Left kidney (tissue), 2 donors: ENCODE data around the gene ACTRT2. TPM values are rescaled to one million over a fixed set of nuclear protein-coding genes. Genes with fewer than 3 reads are reported as not detected.

Experiments used
- DNase-seq: peaks from one replicate; pipeline ENCODE4 v3.0.0-alpha.2; 2013
- polyA plus RNA-seq: library from polyadenylated mRNA; unstranded; fragments of 120-200 nt; gene quantifications from one replicate; pipeline ENCODE4 v1.2.1, GENCODE V29; 2013; ENCODE audit not compliant: insufficient read length

The ACTRT2 gene
- polyA plus RNA-seq, 1 donor = not detected

DNA sequence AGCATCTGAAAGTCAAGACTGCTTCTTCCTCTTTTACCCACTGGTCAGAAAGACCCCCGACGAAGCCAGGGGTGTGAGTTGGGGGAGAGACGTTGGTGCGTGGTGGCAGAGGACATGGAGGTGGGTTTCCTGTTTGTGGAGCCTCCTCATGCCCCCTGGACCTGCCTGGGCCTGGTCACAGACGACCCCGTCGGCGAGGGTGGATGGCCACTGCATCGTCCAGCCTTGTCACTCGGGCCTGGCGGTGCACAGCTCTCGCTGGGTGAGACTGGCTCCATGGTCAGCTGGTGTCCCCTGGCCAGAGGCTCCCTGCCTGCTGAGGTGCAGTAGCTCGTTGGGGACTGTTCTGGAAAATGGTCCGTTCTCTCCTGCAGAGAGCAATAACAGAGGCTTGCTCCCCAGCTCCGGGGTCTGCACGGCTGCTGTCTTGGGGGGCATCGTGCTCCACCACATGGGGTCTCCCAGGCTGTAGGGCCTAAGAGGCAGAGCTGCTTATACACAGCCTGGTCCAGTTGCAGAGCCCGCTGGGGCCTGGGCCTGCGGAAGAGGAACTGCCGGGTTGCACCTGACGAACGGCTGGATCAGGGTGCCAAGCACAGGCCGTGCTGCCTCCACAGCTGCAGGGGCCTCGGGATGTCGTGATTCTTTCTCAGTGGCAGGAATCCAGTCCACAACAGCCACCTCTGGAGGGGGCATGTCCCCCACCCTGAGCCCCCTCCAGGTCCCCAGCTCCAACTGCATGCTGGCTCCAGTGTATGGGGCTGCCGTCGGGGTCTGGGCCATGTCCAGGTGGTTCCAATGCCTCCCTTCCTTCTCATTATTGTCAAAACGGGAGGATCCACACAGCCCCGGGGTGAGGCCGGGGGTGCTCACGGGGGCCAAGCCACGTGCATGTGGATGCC is 18.0 kb upstream of the ACTRT2 start:
- DNase-seq = no peak

DNA sequence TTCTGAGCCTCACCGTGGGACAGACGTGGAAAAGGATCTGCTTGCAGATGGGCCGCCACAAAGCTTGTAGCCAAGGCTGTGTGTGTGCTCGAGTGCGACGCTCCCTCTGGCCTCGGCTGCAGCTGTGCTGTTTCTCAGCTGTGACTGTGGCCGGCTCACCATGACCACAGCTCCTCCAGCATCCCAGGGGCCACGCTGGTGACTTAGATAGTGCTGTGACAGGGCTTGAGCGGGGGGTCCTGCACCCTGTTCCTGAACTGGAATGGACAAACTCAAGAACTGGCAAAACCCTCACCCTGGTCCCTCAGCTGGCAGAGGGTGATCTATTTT is 17.4 kb upstream of the ACTRT2 start:
- DNase-seq = no peak

DNA sequence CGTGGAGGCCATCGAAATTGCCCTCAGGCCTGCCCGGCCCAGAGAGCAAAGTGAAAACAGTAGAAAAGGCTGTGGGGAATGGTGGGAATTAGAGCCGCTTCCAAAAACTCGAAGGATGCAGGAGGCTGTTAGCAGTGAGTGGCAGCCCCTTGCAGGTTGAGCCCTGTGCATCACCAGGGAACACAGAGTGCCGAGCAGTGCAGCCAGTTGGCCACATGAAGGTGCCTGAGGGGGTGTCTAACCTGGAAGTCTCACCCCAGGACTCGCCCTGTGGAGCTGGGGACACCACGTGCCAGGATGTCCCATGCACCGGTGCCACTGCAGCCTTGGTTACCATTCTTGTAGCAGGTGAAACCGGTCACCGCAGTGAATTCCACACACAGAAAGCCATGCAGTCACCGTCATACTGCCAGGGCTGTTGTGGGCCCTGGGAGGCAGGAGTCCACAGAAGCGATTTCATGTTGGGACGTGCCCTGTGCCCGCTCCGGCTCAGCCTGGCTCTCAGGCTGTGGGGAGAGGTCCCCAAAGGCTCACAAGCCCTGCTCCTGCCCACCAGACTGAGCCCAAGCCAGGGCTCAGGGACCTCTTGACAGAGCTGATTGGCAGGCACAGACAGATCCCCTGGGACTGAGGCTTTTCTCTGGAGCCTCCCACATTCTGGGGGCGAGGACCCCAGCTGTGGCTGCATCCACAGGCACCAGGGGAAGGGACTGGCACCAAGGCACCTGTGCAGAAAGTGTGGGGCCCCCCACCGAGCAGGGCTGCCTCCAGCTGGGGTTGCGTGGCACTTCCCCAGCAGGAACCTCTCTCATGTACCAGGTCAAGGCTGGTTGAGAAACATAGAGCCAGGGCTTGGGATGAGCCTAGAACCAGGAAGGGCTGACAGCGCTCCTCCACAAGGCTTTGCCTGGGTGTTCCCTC is 16.7 kb upstream of the ACTRT2 start:
- DNase-seq = no peak

DNA sequence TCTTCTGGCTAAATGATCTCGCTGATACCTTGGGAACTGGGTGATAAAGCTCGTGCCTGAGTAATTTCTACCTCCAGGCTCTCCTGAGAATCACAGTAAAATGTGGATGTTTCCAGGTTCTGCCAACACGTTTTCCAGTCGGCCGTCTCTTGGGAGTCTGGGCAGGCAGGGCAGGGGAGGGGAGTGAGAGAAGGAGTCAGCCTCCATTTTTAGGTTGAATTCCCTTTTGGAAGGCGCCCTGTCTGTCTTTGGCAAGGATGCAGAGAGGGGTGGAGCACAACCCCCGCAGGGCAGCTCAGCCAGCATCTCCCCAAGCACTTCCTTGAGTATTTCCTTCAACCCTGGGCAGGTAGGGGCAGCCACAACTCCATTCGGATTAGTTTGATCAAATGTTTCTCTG is 15.5 kb upstream of the ACTRT2 start:
- no peak for DNase-seq

DNA sequence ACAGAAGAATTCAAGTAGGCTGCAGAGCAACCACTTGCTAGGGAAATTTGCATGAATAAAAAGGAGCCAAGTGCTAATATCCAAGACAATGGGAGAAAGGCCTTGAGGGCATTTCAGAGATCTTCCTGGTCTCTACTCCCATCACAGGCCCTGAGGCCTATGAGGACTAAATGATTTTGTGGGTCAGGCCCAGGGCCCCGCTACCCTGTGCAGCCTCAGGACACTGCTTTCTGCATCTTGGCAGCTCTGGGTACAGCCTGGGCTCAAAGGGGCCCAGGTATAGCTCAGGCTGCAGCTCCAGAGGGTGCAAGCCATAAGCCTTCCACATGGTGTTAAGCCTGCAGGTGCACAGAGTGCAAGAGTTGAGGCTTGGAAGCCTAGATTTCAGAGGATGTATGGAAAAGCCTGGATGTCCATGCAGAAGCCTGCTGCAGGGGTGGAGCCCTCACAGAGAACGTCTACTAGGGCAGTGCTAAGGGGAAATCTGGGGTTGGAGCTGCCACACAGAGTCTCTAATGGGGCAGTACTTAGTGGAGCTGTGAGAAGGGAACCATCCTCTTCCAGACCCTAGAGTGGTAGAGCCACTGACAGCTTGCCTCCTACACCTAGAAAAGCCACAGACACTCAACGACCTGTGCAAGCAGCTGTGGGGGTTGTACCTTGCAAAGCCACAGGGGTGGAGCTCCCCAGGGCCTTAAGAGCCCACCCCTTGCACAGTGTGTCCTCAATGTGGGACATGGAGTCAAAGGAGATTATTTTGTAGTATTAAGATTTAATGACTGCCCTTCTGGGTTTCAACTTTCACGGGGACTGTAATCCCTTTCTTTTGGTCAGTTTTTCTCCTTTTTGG is 13.7 kb upstream of the ACTRT2 start:
- DNase-seq = no peak

DNA sequence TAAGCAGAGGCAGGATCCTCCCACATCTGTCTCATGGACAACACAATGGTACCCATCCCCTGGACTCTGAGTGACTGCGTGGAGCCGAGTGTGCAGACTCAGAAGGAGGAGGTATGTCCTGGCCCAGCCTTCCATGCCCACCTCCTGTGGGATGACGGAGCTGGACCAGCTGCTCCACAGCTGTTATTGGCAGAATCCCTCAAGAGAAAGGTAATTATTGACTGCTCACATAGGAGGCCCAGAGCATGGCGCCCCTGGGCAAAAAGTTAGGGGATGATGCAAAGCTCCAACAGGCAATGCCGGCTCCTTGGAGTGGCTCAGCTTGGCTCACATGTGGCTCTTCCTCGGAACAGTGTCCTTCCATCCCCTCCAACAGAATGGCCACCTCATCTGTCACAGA is 12.2 kb upstream of the ACTRT2 start:
- no peak for DNase-seq

DNA sequence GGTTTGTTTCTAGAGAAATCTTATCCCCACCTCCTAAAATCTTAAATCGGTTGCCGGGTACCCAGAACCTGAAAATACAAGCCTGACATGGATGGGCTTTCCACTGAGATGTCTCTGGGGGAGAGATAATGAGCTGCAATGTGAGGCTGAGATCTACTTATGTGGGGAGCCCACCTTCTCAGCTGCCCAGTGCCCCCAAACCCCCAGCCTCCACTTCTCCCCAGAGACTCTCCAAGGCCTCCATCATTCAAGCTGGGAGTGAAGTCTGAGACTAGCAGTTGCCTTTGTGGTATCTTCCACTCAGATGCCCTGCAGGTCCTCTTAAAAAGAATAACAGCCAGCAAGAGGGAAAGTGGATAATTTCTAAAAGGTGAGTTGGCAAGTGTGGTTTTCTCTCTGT is 11.7 kb upstream of the ACTRT2 start:
- DNase-seq = no peak

DNA sequence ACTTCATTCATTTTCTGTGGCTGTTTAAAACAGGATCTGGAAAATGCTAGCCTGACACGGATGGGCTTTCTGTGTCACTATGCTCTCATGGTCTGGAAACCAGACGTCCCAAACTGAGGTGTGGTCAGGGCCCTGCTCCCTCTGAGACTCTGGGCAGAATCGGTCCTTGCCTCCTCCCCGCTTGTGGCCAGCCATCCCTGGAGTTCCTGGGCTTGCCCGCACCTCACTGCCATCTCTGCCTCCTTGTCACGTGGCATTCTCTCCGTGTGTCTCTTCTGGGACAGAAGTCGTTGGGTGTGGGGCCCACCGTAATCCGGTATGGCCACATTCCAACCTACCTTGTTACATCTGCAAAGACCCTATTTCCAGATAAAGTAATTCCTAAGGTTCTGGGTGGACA is 10.1 kb upstream of the ACTRT2 start:
- DNase-seq = no peak

DNA sequence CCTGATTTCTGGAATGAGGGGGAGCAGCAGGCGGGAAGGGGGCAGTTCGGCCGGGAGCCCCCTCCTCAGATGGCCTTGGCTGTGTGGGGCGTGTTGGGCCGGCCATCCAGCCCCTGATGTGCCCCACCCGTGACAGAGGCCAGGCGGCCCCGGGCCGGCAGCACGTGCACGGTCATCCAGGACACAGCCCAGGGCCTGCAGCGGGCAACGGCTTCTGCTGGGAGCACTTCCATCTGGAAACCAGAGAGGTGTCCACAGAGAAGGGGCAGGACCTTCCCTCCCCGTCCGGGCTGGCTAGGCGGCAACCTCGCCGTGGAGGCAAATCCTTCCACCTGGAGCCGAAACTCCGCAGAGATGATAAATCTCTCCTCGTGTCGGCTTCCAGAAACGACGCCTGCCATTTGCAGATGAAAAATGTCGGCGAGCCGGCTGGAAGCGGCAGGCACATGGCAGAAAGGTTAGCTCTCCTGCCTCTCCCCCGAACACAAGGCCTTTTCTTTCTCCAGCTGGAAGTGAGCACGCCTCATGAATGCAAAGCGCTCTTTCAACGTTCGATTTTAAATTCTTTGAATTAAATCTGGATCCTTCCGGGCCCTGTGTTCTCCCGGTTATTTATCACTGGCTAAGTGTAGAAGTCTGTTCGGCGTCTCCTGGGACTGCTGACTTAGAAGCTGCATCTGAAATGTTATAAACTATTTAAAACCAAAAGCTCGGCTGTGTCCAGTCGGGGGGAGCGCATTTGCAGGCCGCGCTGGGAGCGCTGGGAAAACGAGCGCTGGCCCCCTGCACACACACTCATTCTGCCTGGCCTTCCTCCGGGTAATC is 9.4 kb upstream of the ACTRT2 start:
- peak; percentile 60 for DNase-seq

DNA sequence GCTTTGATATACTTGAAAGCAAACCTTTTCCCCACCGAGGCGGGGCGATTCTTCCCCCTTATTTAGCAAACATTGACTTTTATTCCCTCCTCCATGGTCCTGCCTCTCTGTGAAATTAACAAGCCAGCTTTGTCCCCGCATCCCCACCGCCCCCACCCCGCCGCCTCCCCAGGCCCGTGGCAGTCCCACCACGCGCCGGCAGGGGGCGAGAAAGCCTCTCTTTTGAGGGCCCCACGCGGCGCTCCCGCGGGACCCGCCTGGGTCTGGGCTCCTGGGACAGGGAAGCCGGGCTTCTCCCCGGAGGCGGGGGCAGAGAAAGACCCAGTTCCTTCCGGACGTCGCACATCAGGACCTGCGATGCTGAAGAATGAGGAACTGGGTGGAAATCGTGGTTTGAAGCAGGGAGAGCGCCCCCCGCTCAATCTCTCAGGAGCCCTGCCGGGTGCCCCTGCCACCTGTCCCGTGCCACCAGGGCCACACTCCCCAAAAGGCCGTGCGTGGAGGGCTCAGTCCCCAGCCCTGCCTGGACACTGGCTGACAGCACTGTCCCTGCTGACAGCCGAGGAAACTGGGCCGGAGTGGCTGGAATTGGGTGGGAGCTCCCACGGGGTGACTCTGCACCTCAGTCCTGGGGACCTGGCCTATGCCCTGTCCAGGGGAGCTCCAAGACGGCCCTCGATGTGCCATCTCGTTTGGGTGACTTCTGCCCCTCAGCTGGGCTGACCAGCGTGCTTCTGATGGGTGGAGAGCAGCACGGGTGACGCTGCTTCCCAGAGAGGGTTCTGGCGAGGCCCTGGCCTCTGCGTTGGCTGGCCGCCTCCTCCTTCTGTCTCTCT is 8.6 kb upstream of the ACTRT2 start:
- peak; percentile 49 for DNase-seq

DNA sequence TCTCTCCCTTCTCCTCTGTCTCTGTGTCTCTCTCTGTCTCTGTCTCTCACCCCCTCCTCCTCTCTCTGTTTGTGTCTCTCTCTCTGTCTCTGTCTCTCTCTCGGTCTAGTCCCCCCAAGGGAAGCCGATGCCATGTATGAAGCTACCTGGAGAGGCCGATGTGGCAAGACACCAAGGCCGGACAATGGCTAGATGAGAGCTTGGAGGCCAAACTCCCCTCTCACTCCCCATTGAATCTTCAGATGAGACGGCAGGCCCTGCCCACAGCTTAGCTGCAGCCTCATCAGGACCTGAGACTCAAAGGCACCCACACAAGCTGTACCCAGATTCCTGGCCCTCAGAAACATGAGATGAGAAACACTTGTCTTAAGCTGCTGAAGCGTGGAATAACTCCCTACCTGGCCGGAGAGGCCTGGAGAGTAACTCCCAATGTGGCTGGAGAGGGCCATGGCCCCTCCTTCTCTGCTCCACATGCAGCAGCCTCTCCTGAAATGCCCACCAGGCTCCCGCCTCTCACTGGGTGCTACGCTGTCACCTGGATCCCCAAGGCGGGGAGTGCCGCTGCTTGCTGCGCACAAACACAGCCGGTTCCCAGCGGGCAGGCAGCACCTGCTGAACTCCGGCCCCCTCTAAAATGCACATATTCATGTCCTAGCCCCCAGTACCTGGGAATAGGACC is 7.8 kb upstream of the ACTRT2 start:
- no peak for DNase-seq

DNA sequence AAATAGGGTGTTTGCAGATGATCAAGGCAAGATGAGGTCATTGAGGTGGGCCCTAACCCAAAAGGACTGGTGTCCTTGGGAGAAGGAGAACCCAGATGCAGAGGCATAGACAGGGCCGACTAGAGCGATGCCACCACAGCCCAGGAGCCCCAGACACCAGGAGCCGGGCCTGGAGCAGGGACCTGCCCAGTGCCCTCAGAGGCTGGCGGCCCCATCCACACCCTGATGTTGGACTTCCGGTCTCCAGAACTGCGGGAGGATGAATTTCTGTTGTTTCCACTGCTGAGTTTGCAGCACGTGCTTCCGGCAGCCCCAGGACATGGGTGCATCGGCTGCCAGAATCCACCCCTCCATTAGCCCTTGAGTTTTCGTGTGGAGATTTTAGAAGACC is 7.2 kb upstream of the ACTRT2 start:
- DNase-seq = no peak

DNA sequence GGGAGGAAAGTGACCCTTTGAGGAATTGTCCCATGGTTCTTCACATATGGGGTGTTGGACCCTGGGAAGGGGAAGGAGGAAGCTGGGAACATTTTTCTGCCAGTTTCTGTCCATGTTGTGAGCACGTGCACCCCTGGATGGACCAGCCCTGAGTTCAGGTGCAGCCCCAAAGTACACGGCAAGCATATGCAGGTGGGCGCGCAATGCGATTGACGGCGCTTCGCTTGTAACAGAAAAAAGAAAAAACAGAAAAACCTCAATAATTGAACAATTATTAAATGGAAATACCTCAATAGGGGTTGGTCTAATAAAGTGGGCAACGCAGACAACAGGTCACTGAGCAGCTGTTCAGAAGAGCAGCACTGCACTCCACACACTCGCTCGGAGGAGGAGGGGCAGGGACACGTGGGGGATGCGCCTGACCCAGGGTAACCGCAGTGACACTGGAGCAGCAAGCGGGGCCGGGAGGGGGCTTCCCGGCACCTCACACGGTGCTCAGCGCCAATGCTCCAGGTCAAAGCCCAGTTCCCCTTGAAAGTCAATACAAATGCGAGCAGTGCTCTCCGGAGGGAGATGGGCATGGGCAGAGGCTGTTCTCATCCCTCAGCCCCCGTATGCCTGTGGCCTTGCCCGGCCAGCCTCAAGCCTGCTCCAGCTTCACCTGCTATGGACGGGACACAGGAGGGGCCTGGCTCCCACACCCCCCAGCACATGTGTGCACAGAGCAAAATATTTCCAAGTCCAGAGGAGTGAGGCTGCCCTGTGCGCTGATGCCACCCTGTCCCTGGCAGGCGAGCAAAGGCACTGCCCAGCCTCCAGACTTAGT is 6.6 kb upstream of the ACTRT2 start:
- no peak for DNase-seq

DNA sequence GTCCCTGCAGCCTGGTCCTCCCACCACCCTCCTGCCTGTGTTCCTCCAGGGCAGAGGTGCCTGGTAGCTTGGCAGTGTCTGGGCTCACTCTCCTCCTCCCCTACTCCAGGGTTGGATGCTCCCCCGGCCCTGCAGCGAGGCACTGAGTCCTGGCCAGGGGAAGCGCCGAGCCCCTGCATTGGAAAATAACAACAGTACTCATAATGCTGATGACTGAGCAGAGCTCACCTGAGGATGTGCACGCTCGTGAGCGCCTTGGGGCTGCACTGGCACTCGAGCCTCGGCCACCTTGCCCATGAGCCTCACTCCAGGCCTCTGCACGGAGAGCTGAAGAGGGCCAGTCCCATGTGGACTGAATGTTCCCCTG is 6.0 kb upstream of the ACTRT2 start:
- no peak for DNase-seq

DNA sequence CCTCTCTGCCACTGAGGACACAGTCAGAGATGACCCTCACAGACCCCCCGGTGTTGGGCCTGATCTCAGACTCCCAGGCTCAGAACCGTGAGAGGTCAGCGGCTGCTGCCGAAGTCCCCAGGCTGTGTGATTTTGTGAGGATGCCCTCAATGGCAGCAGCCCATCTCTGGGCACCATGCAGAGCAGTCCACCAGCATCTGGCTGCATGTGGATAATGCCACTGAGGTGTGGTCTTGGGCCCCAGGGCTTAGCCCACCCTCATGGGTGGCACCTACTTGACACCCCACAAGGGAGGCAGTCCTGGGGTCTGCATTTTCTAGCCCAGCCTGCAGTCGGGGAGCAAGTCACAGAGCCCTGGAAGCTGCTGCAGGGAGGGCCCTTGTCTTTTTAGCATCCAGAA is 5.5 kb upstream of the ACTRT2 start:
- DNase-seq = no peak

DNA sequence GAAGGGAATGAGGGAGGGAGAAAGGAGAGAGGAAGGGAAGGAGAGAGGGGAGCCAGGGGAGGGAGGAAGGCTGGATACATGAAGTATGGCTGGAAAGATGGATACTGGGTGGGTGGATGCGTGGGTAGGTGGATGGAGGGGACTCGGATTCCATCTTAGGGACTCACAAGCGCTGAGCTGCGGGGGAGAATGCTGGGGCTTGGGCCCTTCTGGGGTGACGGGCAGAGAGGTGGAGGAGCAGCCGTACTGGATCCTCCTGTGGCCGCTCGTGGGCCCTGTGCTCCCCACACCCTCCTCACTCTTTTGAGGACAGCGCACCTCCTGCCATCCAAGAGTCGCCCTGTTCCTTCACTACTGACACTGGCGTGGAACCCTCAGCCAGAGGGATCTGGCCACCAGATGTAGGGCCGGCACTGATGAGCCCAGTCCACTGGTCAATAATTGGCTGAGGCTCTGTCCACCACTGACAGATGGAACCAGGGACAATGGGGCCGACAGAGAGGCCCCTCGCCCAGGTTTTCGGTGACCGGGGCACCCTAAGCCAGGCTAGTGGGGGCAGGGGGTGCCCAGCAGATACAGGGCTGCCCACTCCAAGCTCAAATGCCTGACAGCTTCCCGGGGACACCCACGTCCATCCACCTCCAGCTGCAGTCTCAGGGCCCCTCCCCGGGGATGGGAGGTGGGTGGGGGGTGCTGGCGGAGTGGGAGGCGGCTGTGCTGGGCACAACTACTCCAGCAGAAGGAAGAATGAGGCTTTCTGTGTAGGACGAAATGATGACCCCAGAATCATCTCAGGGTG is 4.4 kb upstream of the ACTRT2 start:
- no peak for DNase-seq

DNA sequence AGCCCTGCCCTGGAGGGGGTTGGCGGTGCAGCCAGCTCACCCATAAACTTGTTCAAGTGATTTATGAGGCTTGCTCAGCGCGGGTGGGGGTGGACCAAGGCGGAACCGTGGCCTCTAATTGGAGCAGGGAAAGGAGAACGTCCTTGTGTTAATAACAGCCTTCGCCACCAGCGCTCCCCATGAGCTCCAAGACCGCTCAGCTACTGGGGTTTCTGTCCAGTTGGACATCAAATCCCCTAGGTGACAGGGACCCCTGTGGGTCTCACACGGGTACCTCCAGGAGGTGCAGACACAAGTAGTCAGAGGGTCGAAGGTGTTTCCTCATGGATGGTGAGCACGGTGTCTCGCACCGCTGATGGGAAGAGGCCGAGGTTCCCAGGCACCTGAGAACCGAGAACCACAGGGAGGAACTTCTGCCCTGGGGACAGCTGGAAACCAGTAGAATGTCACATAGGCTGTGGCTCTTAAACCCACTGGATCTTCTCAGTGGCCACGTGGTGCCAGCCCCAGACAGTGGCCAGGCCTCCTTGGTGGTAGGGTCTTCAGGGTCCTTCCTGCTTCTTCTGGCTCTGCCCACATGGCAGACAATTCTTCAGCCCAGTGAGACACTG is 3.7 kb upstream of the ACTRT2 start:
- DNase-seq = no peak

DNA sequence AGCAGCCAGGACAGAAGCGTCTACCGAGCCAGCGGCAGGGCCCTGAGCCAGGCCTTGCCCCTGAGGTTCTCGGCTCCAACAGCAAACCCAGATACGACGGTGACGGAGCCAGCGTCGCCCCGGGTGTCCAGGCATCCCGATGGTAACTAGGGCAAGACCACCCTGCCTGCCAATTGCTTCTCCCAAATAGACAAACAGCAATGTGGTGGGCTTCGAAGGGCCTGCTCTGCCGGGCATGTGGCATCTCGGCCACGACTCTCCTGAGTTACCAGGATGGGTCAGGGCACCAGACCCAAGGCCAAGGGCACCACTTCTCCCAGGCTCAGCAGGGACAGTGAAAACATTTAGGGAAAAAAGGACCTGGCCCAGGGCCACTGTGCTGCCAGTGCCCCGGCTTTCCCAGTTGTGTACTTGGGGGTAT is 3.2 kb upstream of the ACTRT2 start:
- no peak for DNase-seq
